HTERT RPE-1 (cell line): ENCODE results near the gene ALKBH3.

Source experiments
- in situ Hi-C: fragments of 300-500 bp; cut with MboI; formaldehyde crosslinking; loops from 4 replicates; pipeline ENCODE4 v1.14.3; 2020; ENCODE audit warnings: low sequenced_read_pairs

ALKBH3 gene

GRCh38 chr11:43894546-43894945 lies 13.9 kb downstream of the ALKBH3 start:
- in situ Hi-C loops = no loop called here

GRCh38 chr11:43895601-43896000 lies 15.0 kb downstream of the ALKBH3 start:
- in situ Hi-C loops = no loop called here

- in situ Hi-C loops = no loop called here
Observed at GRCh38 chr11:43898574-43898973, 17.9 kb downstream of the ALKBH3 start.

GRCh38 chr11:43899094-43899493 lies 18.5 kb downstream of the ALKBH3 start:
- in situ Hi-C loops = no loop called here

- in situ Hi-C loops = no loop called here
Observed at GRCh38 chr11:43901551-43901950, 20.9 kb downstream of the ALKBH3 start.

- in situ Hi-C loops = no loop called here
Observed at GRCh38 chr11:43903078-43903477, 22.4 kb downstream of the ALKBH3 start.

- in situ Hi-C loops = no loop called here
Observed at GRCh38 chr11:43903969-43904368, 23.3 kb downstream of the ALKBH3 start.

GRCh38 chr11:43904742-43905535 lies 24.3 kb downstream of the ALKBH3 start:
- in situ Hi-C loops = no loop called here

GRCh38 chr11:43905813-43906241 lies 25.2 kb downstream of the ALKBH3 start:
- in situ Hi-C loops = no loop called here

GRCh38 chr11:43907028-43907975 lies 26.7 kb downstream of the ALKBH3 start:
- in situ Hi-C loops = no loop called here

GRCh38 chr11:43908191-43908590 lies 27.6 kb downstream of the ALKBH3 start:
- in situ Hi-C loops = no loop called here

GRCh38 chr11:43908683-43909082 lies 28.1 kb downstream of the ALKBH3 start:
- in situ Hi-C loops = no loop called here

GRCh38 chr11:43913829-43914380 lies 33.3 kb downstream of the ALKBH3 start:
- in situ Hi-C loops = no loop called here

GRCh38 chr11:43914466-43914865 lies 33.8 kb downstream of the ALKBH3 start:
- in situ Hi-C loops = no loop called here

- in situ Hi-C loops = no loop called here
Observed at GRCh38 chr11:43916621-43917020, 36.0 kb downstream of the ALKBH3 start.

GRCh38 chr11:43917851-43918250 lies 37.2 kb downstream of the ALKBH3 start:
- in situ Hi-C loops = no loop called here

- in situ Hi-C loops = no loop called here
Observed at GRCh38 chr11:43918662-43919061, 38.0 kb downstream of the ALKBH3 start.

GRCh38 chr11:43919852-43920597 lies 39.4 kb downstream of the ALKBH3 start:
- in situ Hi-C loops = no loop called here

GRCh38 chr11:43920598-43921419 lies 40.2 kb downstream of the ALKBH3 start:
- in situ Hi-C loops = no loop called here
